Measurements from ENCODE around the gene RBM17.

DNA sequence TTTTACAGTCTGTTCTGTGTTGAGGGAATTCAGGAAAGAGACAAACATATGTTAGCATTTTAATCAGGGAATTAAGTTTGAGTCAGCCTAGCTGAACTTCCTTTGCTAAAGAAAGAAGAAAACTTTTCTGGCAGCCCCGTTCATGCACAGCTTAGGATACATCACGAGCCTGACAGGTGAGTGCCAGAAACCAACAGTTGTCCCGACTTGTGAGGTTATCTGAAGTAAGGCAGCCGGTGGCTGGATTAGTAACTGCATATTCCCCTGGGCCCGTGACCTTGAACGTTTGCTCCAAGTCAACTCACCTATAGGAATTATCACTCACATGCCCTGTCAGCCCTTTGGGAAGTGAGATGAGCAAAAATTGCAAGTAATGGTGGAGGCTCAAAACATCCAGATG lies 24.1 kb downstream of the RBM17 start:
- TF ChIP-seq, protein P1, sequence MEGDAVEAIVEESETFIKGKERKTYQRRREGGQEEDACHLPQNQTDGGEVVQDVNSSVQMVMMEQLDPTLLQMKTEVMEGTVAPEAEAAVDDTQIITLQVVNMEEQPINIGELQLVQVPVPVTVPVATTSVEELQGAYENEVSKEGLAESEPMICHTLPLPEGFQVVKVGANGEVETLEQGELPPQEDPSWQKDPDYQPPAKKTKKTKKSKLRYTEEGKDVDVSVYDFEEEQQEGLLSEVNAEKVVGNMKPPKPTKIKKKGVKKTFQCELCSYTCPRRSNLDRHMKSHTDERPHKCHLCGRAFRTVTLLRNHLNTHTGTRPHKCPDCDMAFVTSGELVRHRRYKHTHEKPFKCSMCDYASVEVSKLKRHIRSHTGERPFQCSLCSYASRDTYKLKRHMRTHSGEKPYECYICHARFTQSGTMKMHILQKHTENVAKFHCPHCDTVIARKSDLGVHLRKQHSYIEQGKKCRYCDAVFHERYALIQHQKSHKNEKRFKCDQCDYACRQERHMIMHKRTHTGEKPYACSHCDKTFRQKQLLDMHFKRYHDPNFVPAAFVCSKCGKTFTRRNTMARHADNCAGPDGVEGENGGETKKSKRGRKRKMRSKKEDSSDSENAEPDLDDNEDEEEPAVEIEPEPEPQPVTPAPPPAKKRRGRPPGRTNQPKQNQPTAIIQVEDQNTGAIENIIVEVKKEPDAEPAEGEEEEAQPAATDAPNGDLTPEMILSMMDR (IDR thresholded peaks at IDR 0.05), result no peak
- no peak for TF ChIP-seq POLR2A (IDR thresholded peaks at IDR 0.05)
- TF ChIP-seq EP300 (IDR thresholded peaks at IDR 0.05), result no peak
